Amygdala (tissue), 56 donors: ENCODE results near the gene EMSY.
"Not testable (repeated sequence)": the region's sequence is repeated elsewhere in the genome, so short reads cannot be mapped to it uniquely, and the experiment has no call there.

ENCODE experiments used
- DNase-seq, 56 donors: peaks; one replicate each; lab custom pipeline; 2025; lab: John Stamatoyannopoulos, UW

Gene EMSY

DNA sequence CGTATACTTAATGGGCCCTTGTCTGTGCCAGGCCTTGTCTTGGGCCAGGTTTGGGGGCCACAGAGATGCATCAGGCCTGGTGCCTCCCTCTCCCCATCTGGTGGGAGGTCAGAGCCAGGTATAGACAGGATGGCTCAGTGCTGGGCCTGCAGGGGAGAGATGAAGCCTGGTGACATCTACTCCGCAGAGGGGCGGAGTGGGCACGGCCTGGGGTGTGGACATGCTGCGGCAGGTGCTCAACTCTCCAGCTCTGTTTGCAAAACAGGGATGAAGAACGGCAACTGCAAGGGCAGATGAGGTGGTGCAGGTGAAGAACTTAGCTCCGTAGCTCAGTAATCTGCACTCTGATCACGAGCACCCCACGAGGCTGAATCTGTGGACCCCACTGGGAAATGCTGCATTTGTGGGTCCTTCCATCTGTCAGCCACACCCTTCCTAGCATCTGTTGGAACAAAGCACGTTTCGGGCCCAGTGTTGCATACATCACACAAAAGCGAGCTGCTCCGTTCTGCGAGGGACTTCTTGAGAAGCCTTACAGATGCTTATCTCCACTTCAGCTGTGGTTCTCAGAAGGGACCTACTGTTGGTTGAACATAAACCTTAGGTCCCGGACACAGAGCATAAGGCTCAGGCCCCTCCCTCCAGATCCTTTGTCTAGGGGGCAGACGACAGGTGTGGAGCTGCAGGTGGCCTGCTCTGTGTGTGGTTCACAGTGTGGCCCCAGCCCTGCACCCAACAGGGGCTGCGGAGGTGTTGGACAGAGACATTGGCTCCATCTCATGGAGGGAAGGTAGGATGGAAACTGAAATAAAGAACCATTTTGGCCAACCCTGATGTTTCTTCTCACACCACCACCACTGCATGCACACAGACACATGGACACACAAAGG is 147.5 kb downstream of the EMSY start:
- no peak for DNase-seq

DNA sequence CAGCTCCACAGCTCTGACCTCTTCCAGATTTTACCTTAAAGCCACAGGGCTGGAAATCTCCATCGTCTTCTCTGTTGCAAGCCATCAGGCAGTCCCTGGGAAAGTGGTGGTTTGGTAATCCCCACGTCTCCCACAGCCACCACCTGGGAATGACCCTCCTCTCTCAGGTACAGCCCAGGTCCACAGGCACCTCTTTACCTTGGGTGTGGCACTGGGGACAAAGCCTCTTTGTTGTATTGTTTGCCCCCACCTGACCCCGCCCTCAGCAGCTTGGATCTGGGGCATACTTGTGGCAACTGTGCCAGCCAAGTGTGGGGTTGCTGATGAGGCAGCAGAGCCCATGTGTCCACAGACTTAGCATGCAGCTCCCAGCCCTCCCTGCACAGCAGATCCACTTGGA is 148.1 kb downstream of the EMSY start:
- DNase-seq: no peak

DNA sequence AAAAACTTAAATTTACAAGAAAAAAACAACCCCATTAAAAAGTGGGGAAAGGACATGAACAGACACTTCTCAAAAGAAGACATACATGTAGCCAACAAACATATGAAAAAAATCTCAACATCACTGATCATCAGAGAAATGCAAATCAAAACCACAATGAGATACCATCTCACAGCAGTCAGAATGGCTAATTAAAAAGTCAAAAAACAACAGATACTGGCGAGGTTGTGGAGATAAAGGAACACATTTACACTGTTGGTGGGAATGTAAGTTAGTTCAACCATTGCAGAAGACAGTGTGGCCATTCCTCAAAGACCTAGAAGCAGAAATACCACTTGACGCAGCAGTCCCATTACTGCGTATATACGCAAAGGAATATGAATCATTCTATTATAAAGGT is 150.3 kb downstream of the EMSY start:
- DNase-seq: not testable (repeated sequence)

DNA sequence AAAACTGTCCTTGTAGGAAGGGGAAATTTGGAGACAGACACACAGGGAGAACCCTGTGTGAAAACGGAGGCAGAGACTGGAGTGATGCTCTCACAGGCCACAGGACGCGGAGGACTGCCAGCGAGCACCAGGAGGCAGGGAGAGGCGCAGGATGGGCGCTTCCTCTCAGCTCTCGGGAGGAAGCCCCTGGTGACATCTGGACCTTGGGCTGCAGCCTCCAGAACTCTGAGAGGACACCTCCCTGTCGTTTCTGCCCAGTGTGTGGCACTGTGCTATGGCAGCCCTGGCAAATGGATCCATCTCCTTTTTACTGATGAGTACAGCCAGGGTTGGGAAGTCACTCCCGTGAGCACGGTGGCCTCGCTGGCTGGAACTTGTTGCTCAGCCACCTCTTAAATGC is 151.8 kb downstream of the EMSY start:
- DNase-seq: no peak

DNA sequence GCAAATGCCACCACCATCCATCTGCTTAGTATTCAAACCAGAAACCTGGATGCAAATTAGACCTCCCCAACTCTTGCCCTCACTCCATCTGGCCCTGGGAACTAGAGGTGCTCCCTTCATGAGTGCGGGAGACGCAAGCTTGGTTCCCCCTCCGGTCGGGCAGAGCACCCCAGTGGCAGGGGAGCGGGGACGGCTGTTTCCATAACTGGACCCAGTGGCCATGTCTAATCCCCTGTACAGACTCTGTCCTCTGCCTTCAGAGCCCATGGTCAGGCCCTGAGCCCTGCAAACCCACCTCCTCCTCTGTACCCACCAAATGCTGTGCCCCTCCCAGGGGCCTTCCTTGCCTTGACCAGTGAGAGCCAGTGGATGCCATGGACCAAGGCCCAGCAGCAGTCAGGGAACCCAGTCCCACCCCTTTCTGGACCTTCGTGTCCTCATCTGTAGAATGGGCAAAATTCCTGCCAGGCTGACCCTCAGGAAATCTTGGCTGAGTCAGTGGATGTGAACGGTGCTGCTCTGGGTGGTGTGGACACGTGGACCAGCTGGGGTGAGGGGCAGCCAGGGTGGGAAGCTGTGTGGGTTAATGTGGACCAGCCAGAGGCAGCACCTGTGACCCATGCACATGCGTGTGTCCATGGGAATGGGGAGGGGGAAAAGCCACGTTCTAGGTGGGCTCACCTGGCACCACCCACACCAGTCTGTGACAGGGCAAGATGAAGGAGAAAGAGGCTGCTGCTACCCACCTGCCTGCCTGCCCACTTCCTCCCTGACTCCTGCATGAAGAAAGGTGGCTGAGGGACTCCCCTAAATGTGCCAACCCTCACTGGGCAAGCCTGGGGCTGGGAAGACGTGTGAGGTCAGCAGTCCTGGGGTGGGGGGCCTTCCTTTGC is 153.0 kb downstream of the EMSY start:
- DNase-seq: no peak

DNA sequence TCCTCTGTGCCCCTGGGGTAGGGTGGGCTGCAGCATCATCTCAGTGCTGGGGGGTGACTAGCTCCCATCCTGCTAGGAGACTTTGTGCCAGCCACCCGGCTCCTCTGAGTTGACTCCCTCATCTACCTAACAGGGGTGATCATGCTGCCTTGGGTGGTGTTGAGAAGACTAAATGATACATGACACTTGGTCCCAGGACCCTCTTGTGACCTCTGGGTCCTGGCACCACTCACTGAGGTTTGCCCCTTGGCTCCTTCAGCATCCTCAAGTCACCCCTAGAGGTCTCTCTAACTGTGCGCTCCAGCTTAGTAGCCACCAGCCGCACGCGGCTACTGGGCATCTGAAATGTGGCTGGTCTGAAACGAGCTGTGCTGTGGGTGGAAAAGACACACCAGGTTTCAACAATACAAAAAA is 153.6 kb downstream of the EMSY start:
- DNase-seq: peak in 3 of 56 donors; percentile 17 to 29 (median 18)

DNA sequence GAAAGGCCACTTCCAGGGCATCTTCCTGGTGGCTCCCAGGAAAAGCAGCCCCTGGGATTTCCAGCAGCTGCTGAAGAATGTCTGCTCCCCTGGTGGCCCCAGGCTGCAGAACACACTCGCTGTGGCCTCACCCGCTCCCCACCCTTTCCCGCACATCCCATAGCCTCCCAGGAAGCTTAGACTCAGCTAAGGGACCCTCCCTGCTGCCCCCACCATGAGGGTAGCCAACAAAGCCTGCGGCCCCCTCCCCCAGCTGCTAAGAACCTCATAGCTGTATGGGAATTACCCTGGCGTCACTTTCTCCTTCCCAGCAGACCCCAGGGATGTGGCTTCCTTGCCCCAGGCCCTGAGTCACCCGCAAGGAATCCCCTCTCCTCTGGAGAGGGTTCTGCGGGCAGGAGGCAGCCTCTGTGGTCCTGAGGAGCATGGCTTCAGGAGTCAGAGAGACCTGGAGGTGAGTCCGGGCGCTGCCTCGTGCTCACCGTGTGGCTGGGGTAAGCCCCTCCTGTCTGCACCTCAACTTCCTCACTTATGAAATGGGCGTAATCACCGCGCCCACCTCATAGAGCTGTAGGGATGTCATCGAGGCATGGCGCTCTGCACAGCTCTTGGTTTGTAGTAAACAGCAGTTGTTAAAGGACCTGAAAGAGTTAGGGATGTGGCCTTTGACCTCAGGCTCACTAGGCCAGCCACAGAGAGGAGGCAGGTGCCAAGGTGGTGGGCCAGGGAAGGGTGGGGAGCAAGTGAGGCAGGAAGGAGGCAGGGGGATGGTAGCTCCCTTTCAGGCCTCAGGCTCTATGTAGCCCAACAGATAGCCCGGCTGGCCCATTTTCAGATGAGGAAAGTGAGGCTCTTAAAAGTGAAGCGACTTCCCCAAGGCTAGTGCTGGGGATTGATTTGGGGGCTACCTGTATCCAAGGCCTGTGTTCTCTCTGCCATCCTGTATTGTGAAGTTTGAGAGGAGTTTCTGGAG is 154.5 kb downstream of the EMSY start:
- no peak for DNase-seq

DNA sequence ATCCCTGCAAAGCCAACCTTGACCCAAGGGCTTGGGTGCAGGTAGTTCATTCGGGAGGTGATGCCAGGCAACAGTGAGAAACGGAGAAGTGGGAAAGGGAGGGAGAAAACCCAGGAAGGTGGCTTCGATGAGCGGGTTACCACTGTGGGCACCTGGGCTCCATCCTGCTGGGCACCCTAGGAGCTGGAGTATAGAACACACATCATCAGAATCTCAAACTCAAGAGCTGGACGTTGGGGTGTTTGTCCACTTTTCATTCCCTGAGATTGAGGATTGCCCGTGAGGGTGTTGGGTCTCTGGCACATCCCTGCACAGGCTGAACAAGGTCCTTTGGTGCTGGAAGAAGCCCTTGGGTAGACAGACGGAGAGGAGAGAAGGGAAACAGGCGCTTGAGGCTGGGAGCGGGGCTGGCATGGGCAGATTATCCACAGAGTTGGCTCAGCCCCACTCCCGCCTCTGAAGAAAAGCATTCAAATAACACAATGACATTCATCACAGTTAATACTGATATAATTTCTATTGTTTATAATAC is 155.4 kb downstream of the EMSY start:
- DNase-seq: no peak

DNA sequence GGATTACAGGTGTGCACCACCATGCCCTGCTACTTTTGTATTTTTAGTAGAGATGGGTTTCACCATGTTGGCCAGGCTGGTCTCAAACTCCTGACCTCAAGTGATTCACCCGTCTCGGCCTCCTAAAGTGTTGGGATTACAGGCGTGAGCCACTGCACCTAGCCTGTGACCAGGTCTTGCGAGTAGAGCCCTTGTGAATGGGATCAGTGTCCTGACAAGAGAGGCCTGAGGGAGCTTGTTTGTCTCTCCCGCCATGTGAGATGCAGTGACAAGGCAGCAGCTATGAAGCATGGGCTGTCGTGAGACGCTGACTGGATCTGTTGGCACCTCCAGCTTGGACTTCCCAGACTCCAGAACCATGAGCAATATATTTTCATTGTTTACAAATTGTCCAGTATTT is 156.5 kb downstream of the EMSY start:
- no peak for DNase-seq

DNA sequence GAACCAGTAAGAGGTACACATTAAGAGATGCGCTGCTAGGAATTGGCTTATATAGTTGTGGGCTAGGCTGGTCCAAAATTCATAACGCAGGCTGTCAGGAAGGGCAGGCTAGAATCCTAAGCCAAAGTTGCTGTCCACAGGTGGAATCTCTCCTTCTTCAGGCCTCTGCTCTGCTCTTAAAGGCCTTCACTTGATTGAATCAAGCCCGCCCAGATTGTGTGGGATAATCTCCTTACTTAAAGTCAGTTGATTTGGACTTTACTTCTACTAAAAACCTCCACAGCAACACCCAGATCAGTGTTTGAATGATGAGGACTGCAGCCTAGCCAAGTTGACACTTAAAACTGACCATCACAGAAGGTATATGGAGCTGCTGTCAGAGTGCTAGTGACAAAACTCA is 156.9 kb downstream of the EMSY start:
- DNase-seq: no peak

DNA sequence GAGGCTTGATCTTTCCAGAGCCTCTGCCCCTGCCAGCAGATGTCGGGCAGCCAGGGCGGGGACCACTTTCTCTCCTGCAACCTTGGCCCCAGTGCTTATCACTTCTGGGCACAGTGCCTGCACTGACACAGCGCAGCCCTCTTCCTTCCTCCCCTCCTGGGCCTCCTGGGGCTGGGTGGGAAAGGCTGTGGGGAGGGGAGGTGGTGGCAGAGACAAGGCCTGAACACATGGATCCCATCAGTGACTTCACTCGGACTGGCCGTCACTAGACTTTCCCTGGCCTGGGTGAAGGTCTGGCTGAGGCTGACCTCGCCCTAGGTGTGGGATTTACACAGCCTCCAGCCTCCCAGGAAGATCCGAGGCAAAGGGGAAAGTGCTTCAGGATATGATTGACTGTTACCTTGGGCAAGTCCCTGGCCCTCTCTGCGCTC is 157.6 kb downstream of the EMSY start:
- no peak for DNase-seq
